HG03442 (cell line): ENCODE measurements around the gene KAT14.
"Not testable (repeated sequence)": the region's sequence is repeated elsewhere in the genome, so short reads cannot be mapped to it uniquely, and the experiment has no call there.

Experiments used
- ATAC-seq: cut with Tn5 transposase; IDR thresholded peaks from one replicate; pipeline ENCODE4 v1.9.1; 2021; ENCODE audit warnings: mild to moderate bottlenecking, moderate library complexity; ENCODE audit not compliant: unreplicated experiment

Gene KAT14

GRCh38 chr20:18218280-18218679 is 80.6 kb downstream of the KAT14 start:
- ATAC-seq: no peak

GRCh38 chr20:18223409-18223808 is 85.7 kb downstream of the KAT14 start:
- no peak for ATAC-seq

- no peak for ATAC-seq
Observed at GRCh38 chr20:18224968-18225568, 87.4 kb downstream of the KAT14 start.

GRCh38 chr20:18225632-18226031 is 88.0 kb downstream of the KAT14 start:
- ATAC-seq: no peak

DNA sequence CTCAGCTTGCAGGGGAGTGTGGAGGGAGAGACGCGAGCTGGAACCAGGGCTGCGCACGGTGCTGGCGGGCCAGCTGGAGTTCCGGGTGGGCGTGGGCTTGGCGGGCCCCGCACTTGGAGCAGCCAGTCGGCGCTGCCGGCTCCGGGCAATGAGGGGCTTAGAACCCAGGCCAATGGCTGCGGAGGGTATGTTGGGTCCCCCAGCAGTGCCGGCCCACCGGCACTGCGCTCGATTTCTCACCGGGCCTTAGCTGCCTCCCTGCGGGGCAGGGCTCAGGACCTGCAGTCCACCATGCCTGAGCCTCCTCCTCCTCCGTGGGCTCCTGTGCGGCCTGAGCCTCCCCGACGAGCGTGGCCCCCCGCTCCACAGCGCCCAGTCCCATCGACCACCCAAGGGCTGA is 89.1 kb downstream of the KAT14 start:
- ATAC-seq: not testable (repeated sequence)

DNA sequence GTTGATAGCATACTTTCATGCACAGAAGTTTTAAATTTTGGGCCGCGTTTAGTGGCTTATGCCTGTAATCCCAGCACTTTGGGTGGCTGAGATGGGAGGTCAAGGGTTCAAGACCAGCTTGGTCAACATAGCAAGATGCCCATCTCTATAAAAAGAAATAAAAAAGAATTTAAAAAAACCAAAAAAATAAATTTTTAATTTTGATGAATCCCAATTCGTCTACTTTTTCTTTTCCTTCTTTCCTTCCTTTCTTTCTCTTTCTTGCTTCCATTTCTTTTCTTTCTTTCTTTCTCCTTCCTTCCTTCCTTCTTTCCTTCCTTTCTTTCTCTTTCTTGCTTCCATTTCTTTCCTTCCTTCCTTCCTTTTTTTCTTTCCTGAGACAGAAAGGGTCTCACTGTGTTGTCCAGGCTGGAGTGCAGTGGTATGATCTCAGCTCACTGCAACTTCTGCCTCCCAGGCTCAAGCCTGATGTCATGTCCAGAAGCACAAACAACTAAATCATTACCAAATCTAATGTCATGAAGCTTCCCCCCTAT is 95.8 kb downstream of the KAT14 start:
- ATAC-seq: no peak
